GM19099 (cell line): ENCODE measurements around the gene HOXA6.

Source experiments
- POLR2A ChIP-seq: IDR thresholded peaks from 3 replicates; pipeline ENCODE4 v1.6.1; 2011; ENCODE audit warnings: low read depth; ENCODE audit not compliant: insufficient read length; ENCODE audit errors: extremely low read depth

HOXA6 gene

GRCh38 chr7:27143950-27144780 lies 3.4 kb downstream of the HOXA6 start:
- TF ChIP-seq POLR2A: no peak

DNA sequence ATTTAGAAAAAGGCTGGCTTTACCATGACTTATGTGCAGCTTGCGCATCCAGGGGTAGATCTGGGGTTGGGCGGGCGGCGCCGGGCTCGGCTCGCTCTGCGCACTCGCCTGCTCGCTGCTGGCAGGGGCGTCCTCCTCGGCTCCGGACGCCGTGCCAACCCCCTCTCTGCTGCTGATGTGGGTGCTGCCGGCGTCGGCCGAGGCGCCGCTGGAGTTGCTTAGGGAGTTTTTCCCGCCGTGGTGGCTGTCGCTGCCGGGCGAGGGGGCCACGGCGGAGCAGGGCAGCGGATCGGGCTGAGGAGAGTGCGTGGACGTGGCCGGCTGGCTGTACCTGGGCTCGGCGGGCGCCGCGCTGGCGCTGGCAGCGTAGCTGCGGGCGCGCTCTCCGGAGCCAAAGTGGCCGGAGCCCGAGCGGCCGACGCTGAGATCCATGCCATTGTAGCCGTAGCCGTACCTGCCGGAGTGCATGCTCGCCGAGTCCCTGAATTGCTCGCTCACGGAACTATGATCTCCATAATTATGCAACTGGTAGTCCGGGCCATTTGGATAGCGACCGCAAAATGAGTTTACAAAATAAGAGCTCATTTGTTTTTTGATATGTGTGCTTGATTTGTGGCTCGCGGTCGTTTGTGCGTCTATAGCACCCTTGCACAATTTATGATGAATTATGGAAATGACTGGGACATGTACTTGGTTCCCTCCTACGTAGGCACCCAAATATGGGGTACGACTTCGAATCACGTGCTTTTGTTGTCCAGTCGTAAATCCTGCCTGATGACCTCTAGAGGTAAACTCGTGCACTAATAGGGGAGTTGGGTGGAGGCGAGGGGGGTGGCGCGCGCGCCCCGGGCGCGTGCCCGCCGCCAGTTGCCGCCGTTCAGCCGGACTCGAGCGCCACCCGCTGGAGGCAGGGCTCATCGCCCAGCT lies 4.3 kb downstream of the HOXA6 start, which contains the start of gene HOXA5:
Gene HOXA5 (minus strand): TSS at position 659 of the 927 bp plus-strand sequence. CDS start 74 bp downstream, at position 585.
- TF ChIP-seq POLR2A: no peak

DNA sequence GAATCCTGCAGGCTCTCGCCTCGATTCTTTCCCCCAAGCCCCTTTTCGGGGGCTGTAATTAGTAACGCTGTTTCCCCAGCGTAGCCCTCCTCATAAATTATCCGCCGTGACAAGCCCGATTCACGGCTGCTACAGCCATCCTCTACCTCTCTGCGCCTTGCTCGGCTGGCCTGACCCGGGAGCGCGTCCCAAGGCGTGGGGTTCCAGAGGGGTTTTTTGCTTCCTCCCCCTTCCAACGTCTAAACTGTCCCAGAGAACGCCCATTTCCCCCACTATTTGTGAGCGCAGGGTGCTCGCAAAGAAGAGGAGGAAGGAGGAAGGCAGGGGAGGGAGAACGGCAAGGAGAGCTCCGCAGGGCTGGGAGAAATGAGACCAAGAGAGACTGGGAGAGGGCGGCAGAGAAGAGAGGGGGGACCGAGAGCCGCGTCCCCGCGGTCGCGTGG lies 5.0 kb downstream of the HOXA6 start:
- no peak for TF ChIP-seq POLR2A

GRCh38 chr7:27141923-27142579 lies 5.5 kb downstream of the HOXA6 start:
- TF ChIP-seq POLR2A: no peak

GRCh38 chr7:27141137-27141922 lies 6.2 kb downstream of the HOXA6 start:
- TF ChIP-seq POLR2A: no peak

GRCh38 chr7:27140126-27140857 lies 7.3 kb downstream of the HOXA6 start:
- no peak for TF ChIP-seq POLR2A

GRCh38 chr7:27139334-27140125 lies 8.0 kb downstream of the HOXA6 start:
- TF ChIP-seq POLR2A: no peak

- no peak for TF ChIP-seq POLR2A
Measured at GRCh38 chr7:27138985-27139333, 8.6 kb downstream of the HOXA6 start.

GRCh38 chr7:27138472-27138871 lies 9.1 kb downstream of the HOXA6 start:
- TF ChIP-seq POLR2A: no peak

DNA sequence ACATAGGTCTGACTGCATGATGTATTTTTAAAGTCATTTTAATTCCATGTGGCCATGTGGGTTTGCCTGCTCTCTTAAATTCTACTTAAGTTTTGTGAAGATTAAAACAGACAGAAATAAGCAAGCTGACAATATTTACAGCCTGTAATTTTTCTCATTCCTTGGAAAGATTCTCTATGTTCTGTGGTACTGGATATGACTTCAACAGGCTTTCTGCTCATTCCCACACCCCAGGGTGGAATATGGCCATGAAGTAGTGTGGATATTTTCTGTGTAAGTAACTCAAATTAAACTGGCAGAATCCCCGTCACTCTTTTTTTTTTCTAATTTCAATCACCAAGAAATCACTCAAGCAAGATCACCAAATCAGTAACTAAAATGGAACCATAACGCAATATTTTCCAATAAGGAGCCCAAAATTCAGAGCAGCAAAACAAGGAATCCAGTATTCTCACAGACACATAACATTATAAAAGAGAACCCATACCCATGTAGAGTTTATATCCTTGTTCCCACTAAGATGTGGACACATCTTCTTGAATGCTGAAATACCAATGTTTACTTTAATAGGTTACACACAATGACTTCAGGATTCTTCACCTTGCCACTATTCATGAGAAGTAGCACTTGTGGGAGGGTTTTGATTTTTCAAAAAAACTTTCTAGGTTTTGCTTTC lies 9.8 kb downstream of the HOXA6 start:
- no peak for TF ChIP-seq POLR2A

- TF ChIP-seq POLR2A: no peak
Measured at GRCh38 chr7:27134392-27134791, 13.2 kb downstream of the HOXA6 start.
